ENCODE results near the gene CD177.
"Not testable (repeated sequence)": the region's sequence is repeated elsewhere in the genome, so short reads cannot be mapped to it uniquely, and the experiment has no call there.

DNA sequence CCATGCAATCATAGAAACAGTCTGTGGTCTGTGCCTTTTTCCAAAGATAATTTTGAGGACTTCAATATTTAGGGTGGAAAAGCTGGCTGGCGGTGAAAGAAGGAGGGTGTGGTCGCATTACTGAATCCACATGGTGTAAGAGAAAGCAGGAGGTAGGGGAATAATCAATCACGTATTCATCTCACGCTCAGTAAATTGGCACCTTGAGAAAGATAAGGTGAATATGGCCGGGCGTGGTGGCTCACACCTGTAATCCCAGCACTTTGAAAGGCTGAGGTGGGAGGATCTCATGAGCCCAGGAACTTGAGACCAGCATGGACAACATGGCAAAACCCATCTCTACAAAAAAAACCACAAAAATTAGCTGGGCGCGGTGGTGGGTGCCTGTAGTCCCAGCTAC is 3.7 kb upstream of the CD177 start:
- TF ChIP-seq, protein P1, sequence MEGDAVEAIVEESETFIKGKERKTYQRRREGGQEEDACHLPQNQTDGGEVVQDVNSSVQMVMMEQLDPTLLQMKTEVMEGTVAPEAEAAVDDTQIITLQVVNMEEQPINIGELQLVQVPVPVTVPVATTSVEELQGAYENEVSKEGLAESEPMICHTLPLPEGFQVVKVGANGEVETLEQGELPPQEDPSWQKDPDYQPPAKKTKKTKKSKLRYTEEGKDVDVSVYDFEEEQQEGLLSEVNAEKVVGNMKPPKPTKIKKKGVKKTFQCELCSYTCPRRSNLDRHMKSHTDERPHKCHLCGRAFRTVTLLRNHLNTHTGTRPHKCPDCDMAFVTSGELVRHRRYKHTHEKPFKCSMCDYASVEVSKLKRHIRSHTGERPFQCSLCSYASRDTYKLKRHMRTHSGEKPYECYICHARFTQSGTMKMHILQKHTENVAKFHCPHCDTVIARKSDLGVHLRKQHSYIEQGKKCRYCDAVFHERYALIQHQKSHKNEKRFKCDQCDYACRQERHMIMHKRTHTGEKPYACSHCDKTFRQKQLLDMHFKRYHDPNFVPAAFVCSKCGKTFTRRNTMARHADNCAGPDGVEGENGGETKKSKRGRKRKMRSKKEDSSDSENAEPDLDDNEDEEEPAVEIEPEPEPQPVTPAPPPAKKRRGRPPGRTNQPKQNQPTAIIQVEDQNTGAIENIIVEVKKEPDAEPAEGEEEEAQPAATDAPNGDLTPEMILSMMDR (IDR thresholded peaks at IDR 0.05; ENCODE audit: insufficient read depth, low read length, poor library complexity, severe bottlenecking) = not testable (repeated sequence)
- not testable (repeated sequence) for TF ChIP-seq EZH2phosphoT487 (conservative IDR thresholded peaks at IDR 0.05; ENCODE audit: low read length)
